ENCODE data around the gene TSC1. TPM values are rescaled to one million over a fixed set of nuclear protein-coding genes. Genes with fewer than 3 reads are reported as not detected.

TSC1 gene
- total RNA-seq, 1 experiment from 2014 or later, result 22.4 TPM

- DNase-seq (ENCODE audit: low spot score), result no peak
These were observed 81.3 kb downstream of the TSC1 start for GRCh38 chr9:132863096-132863495.

DNA sequence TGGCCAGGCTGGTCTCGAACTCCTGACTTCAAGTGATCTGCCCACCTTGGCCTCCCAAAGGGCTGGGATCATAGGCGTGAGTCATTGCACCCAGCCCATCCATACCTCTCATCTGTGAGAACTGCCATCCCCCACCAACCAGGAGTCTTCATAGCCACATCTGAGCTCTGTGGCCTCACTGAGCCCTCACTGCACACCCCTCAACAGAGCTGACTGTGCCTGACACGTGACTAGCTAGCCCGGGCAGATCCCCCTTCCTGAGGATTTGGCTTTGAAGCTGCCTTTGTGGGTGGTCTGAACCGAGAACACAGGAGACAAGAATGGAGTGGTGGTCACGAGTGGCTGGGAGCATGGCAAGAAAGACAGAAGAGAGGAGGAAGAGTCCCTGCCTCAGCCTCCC is 81.9 kb downstream of the TSC1 start:
- DNase-seq (ENCODE audit: low spot score), result no peak

DNA sequence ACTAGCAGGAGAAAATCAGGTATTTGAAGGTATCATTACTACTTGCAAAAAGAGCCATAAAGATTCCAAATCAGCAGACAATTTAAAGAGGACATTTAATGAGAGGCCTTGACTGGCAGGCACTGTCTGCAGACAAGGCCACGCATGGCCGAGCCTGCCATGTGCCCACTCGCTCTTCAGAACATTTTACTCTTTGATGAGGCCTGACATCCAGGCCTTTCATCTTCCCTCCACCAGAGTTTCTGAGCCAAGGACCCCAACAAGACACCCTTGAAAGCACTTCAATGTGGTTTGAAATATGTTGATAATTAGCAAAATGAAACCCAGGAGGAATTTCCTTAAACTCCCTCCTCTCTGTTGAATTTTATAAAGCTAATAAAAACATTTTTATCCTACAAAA is 82.8 kb downstream of the TSC1 start:
- DNase-seq (ENCODE audit: low spot score), result no peak

DNA sequence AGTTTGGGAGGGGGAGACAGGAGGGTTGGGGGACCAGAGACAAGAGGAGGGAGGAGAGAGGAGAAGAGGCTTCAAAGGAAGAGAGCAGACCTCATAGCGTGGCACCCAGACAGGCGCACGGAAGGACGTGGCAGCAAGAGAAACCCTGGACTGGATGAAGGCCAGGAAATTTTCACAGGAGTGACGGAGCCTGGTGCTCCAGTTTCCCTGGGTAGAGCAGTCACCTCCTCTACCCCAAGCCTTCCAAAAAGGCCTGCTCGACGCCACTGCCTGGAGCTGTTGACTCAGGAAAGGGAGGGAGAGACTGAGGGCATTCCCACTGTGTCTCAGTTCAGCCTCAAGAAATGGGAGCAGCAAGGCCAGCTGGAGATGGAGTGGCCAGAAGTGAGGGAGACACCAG is 85.7 kb downstream of the TSC1 start:
- no peak for DNase-seq (ENCODE audit: low spot score)

- DNase-seq (ENCODE audit: low spot score), result no peak
These were observed 86.6 kb downstream of the TSC1 start for GRCh38 chr9:132857616-132858342.

DNA sequence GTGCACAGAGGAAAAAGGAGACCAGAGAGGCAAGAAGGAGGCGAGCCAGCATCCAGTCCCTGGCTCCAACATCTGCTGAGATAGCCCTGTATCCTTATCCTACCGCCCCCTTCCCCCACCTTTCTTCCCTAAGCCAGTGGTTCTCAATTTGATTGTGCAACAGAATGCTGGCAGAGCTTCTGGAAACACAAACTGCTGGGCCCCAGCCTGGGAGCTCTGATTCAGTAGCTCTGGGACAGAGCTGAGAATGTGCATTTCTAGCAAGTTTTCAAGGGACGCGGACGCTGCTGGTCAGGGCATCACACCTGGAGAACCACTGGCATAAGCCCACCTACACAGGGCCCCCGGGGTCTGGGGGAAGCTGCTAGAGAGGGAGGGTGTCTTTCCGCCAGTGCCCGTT is 87.4 kb downstream of the TSC1 start:
- peak; percentile 31 for DNase-seq (ENCODE audit: low spot score)

GRCh38 chr9:132855904-132856303 is 88.5 kb downstream of the TSC1 start:
- no peak for DNase-seq (ENCODE audit: low spot score)

DNA sequence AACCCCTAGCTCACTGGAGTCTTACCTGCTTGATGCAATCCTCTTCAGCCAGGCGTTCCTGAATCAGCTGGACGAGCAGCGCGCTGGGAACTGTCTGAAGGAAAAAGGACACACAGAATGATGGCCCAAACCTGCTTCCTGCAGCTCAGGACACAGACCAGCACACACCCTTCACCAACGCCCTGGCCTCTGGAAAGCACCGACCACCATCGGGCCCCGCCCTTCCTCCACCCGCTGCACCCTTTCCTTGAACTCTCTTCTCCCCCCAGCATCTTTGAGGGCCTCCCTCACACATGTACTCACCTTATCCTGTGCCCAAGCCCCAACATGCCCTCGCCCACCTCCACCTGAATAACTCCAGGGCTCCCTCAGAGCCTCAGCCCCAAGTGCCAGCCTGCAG is 89.6 kb downstream of the TSC1 start:
- DNase-seq (ENCODE audit: low spot score), result no peak

- no peak for DNase-seq (ENCODE audit: low spot score)
These were observed 90.9 kb downstream of the TSC1 start for GRCh38 chr9:132853482-132853881.

GRCh38 chr9:132849185-132849706 is 95.2 kb downstream of the TSC1 start:
- DNase-seq (ENCODE audit: low spot score), result no peak

DNA sequence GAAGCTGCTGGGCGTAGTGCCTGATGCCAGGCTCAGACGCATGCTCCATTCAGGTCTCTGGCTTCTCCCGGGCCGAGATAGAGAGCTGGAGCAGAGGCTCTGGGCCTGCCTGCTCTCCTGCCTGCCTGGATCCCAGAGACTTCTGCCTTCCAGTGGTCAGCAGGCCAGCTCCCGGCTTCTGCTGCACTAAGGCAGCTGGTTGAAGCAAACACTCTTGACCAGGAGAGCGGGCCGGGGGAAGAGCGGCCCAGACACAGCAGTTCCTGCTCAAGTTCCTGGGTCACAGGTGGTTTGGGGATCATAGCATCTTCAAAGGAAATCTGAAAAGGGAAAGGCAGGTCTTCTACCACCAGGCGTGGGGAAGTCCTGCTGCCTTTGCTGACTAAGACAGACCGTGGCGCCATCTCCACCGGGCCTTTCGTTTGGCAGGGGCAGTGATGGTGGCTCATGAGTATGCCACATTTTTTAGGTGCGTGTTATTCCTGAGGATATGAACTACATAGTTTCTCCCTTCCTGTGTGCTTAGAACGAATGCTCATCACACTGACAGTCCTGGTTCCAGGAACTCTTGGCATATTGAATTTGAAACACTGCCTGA is 97.4 kb downstream of the TSC1 start:
- DNase-seq (ENCODE audit: low spot score), result no peak

- no peak for DNase-seq (ENCODE audit: low spot score)
These were observed 98.1 kb downstream of the TSC1 start for GRCh38 chr9:132846109-132846917.

GRCh38 chr9:132842124-132843044 is 102.0 kb downstream of the TSC1 start:
- DNase-seq (ENCODE audit: low spot score), result no peak

Other genes starting within 250 kb of the TSC1 start
- 0.21 and 0.27 TPM in 2 replicates for gene AK8, start 66.3 kb downstream of the TSC1 start, total RNA-seq (2014; rRNA removed; shearing (Covaris generic))
- 2.9 and 3.3 TPM in 2 replicates for gene SPACA9, start 65.7 kb downstream of the TSC1 start, total RNA-seq (2014; rRNA removed; shearing (Covaris generic))
- 0.10 TPM in 1 of 2 replicates, not detected in the other for gene GFI1B, start 34.1 kb upstream of the TSC1 start, total RNA-seq (2014; rRNA removed; shearing (Covaris generic))
- 52.5 and 54.6 TPM in 2 replicates for gene GTF3C5, start 86.4 kb upstream of the TSC1 start, total RNA-seq (2014; rRNA removed; shearing (Covaris generic))
- 0.06 and 0.14 TPM in 2 replicates for gene CEL, start 117.4 kb upstream of the TSC1 start, total RNA-seq (2014; rRNA removed; shearing (Covaris generic))
- 11.9 and 12.6 TPM in 2 replicates for gene RALGDS, start 176.6 kb upstream of the TSC1 start, total RNA-seq (2014; rRNA removed; shearing (Covaris generic))
- gene GBGT1, start 219.3 kb upstream of the TSC1 start, total RNA-seq (2014; rRNA removed; shearing (Covaris generic)), result not detected in 2 replicates